H9 (cell line): ENCODE results near the gene MYL1. TPM values are rescaled to one million over a fixed set of nuclear protein-coding genes. Genes with fewer than 3 reads are reported as not detected.

Source experiments
- DNase-seq: peaks from one replicate; pipeline ENCODE4 v3.0.0-alpha.2; 2017
- H2AFZ ChIP-seq: one replicate; pipeline ENCODE4 v1.6.1; 2013; ENCODE audit warnings: mild to moderate bottlenecking, low read length, control low read depth, moderate library complexity
- H2AK5ac ChIP-seq: 2 replicates; pipeline ENCODE4 v1.6.1; 2013; ENCODE audit warnings: low read length, control low read depth, mixed read lengths; ENCODE audit not compliant: insufficient read length
- H2BK120ac ChIP-seq: one replicate; pipeline ENCODE4 v1.6.1; 2013; ENCODE audit warnings: low read depth, mild to moderate bottlenecking, low read length, control low read depth, inconsistent platforms; ENCODE audit not compliant: poor library complexity, severe bottlenecking
- H2BK12ac ChIP-seq: 2 replicates; pipeline ENCODE4 v1.6.1; 2013; ENCODE audit warnings: low read length, control low read depth, mixed read lengths, low read depth; ENCODE audit not compliant: insufficient read length
- H2BK15ac ChIP-seq: 2 replicates; pipeline ENCODE4 v1.6.1; 2013; ENCODE audit warnings: low read depth, low read length, control low read depth
- H2BK20ac ChIP-seq: one replicate; pipeline ENCODE4 v1.6.1; 2013; ENCODE audit warnings: low read depth, mild to moderate bottlenecking, low read length, control low read depth, inconsistent platforms; ENCODE audit not compliant: poor library complexity, severe bottlenecking
- H2BK5ac ChIP-seq: 2 replicates; pipeline ENCODE4 v1.6.1; 2013; ENCODE audit warnings: low read length, control low read depth, mixed read lengths; ENCODE audit not compliant: insufficient read length
- H3K14ac ChIP-seq: 2 replicates; pipeline ENCODE4 v1.6.1; 2013; ENCODE audit warnings: low read length, control low read depth; ENCODE audit not compliant: insufficient read depth
- H3K18ac ChIP-seq: 2 replicates; pipeline ENCODE4 v1.6.1; 2013; ENCODE audit warnings: low read depth, mild to moderate bottlenecking, mixed read lengths, low read length, control low read depth; ENCODE audit not compliant: insufficient read length
- H3K23ac ChIP-seq: 2 replicates; pipeline ENCODE4 v1.6.1; 2013; ENCODE audit warnings: low read length, control low read depth, mixed read lengths, low read depth; ENCODE audit not compliant: insufficient read length
- H3K23me2 ChIP-seq: 2 replicates; pipeline ENCODE4 v1.6.1; 2013; ENCODE audit warnings: low read depth, mild to moderate bottlenecking, mixed read lengths, low read length, control low read depth; ENCODE audit not compliant: insufficient read length, poor library complexity, severe bottlenecking
- H3K27ac ChIP-seq: 2 replicates; pipeline ENCODE4 v1.5.1; 2013; ENCODE audit warnings: low read length, control low read depth, mixed read lengths, low read depth; ENCODE audit not compliant: insufficient read length
- H3K27me3 ChIP-seq: 2 replicates; pipeline ENCODE4 v1.6.1; 2013; ENCODE audit warnings: low read length, control low read depth, inconsistent platforms; ENCODE audit not compliant: insufficient read depth
- H3K4ac ChIP-seq: 2 replicates; pipeline ENCODE4 v1.6.1; 2013; ENCODE audit warnings: low read depth, mild to moderate bottlenecking, control low read depth, inconsistent platforms, low read length, moderate library complexity
- H3K4me1 ChIP-seq: 2 replicates; pipeline ENCODE4 v1.6.1; 2013; ENCODE audit warnings: low read length, control low read depth, inconsistent platforms; ENCODE audit not compliant: insufficient read depth
- H3K4me2 ChIP-seq: 2 replicates; pipeline ENCODE4 v1.6.1; 2013; ENCODE audit warnings: low read length, control low read depth, mixed read lengths; ENCODE audit not compliant: insufficient read length, insufficient read depth
- H3K56ac ChIP-seq: 2 replicates; pipeline ENCODE4 v1.6.1; 2013; ENCODE audit warnings: low read depth, mild to moderate bottlenecking, mixed read lengths, low read length, control low read depth; ENCODE audit not compliant: insufficient read length
- H3K79me1 ChIP-seq: 2 replicates; pipeline ENCODE4 v1.6.1; 2013; ENCODE audit warnings: low read depth, mild to moderate bottlenecking, moderate library complexity, low read length, control low read depth, inconsistent platforms; ENCODE audit not compliant: insufficient read depth, poor library complexity, severe bottlenecking
- H3K79me2 ChIP-seq: 2 replicates; pipeline ENCODE4 v1.6.1; 2013; ENCODE audit warnings: low read length, control low read depth, inconsistent platforms; ENCODE audit not compliant: insufficient read depth
- H3K9ac ChIP-seq: 2 replicates; pipeline ENCODE4 v1.6.1; 2013; ENCODE audit warnings: low read length, control low read depth, mixed read lengths; ENCODE audit not compliant: insufficient read length; ENCODE audit errors: extremely low read depth
- H3K9me3 ChIP-seq: one replicate; pipeline ENCODE4 v1.6.1; 2013; ENCODE audit warnings: low read depth, low read length, inconsistent platforms; ENCODE audit not compliant: control insufficient read depth
- H3T11ph ChIP-seq: one replicate; pipeline ENCODE4 v1.6.1; 2013; ENCODE audit warnings: mild to moderate bottlenecking, low read length, control low read depth, inconsistent platforms
- H4K20me1 ChIP-seq: one replicate; pipeline ENCODE4 v1.6.1; 2013; ENCODE audit not compliant: control insufficient read depth, insufficient read length, insufficient read depth
- H4K5ac ChIP-seq: 2 replicates; pipeline ENCODE4 v1.6.1; 2013; ENCODE audit warnings: low read depth, mild to moderate bottlenecking, mixed read lengths, low read length, control low read depth; ENCODE audit not compliant: insufficient read length
- H4K8ac ChIP-seq: replicated peaks from 2 replicates; pipeline ENCODE4 v1.6.1; 2013; ENCODE audit warnings: low read length, control low read depth, mixed read lengths, low read depth; ENCODE audit not compliant: insufficient read length
- H4K91ac ChIP-seq: 2 replicates; pipeline ENCODE4 v1.6.1; 2013; ENCODE audit warnings: low read depth, mild to moderate bottlenecking, moderate library complexity, mixed read lengths, low read length, control low read depth; ENCODE audit not compliant: insufficient read length
- H3K27ac Mint-ChIP-seq, 3 experiments: 2 replicates in 2 of 3; 3 replicates in 1 of 3; pipeline ENCODE4 v1.8.0; 2020 to 2021; ENCODE audit warnings: mixed read lengths in 3 of 3, mild to moderate bottlenecking in 1 of 3, moderate library complexity in 1 of 3
- H3K27me3 Mint-ChIP-seq: 2 replicates; pipeline ENCODE4 v1.8.0; 2021; ENCODE audit warnings: low read depth, mild to moderate bottlenecking, moderate library complexity, mixed read lengths
- H3K36me3 Mint-ChIP-seq, 3 experiments: 2 replicates in 2 of 3; 3 replicates in 1 of 3; pipeline ENCODE4 v1.8.0; 2020 to 2021; ENCODE audit warnings: low read depth in 3 of 3, mixed read lengths in 3 of 3; ENCODE audit not compliant: insufficient read depth in 1 of 3
- H3K4me1 Mint-ChIP-seq, 2 experiments: 2 replicates each; pipeline ENCODE4 v1.8.0; 2020; ENCODE audit warnings: mixed read lengths in 2 of 2
- H3K4me3 Mint-ChIP-seq, 2 experiments: 2 replicates in 1 of 2; 3 replicates in 1 of 2; pipeline ENCODE4 v1.8.0; 2020 to 2021; ENCODE audit warnings: mild to moderate bottlenecking in 2 of 2, mixed read lengths in 2 of 2, moderate library complexity in 1 of 2
- H3K9me3 Mint-ChIP-seq, 2 experiments: 2 replicates in 1 of 2; 3 replicates in 1 of 2; pipeline ENCODE4 v1.8.0; 2020; ENCODE audit warnings: mild to moderate bottlenecking in 2 of 2, mixed read lengths in 2 of 2, moderate library complexity in 1 of 2
- WGBS: extraction: QIAGEN DNeasy Blood & Tissue Kit; methylation state at CpG from one replicate; pipeline ENCODE4 v1.1.7; 2013; ENCODE audit warnings: missing lambda C conversion rate, low lambda C conversion rate, mixed read lengths; ENCODE audit not compliant: insufficient read length; ENCODE audit errors: extremely low coverage; 5-methylcytosine and 5-hydroxymethylcytosine counted together
- total RNA-seq: library from RNA; stranded (reverse); gene quantifications from 2 replicates; pipeline ENCODE4 v1.2.1, GENCODE V29; 2021
- TF ChIP-seq, protein P1 (sequence below): fragments of 200-600 bp; sonication (generic); conservative IDR thresholded peaks from 3 replicates; pipeline ENCODE4 v1.8.0; 2021; ENCODE audit warnings: antibody characterized with exemption, mild to moderate bottlenecking

MYL1 gene
- total RNA-seq, 1 experiment from 2014 or later = not detected

DNA sequence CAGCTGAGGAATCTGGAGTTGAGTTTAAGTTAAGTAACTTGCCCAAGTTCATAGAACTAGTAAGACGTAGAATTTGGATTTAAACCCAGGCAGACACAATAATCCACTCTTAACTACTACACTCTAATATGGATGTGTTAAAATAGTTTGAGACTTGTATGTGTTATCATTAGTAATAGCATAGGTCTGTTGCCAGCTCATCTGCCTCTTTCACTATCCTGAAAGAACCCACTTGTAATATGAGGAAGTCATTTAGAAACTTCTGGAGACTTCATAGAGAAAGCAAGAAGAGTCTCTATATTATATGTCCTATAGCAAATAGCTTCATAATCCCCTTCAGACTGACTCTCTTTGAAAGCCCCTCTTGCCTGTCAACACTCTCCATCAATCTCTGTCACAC, 46.7 kb downstream of the MYL1 start:
- no peak overlapping the region for H4K8ac ChIP-seq
- H3K4me1 ChIP-seq = no peaks in the 10 kb centered on the region
- H3K79me2 ChIP-seq = no peaks in the 10 kb centered on the region
- H3K79me1 ChIP-seq = no peaks in the 10 kb centered on the region
- H2BK12ac ChIP-seq = no peak overlapping the region
- H3K36me3 Mint-ChIP-seq = no peaks in the 10 kb centered on the region
- no peak overlapping the region for H3K14ac ChIP-seq
- no peak overlapping the region for H3K56ac ChIP-seq
- no peak overlapping the region for H2BK15ac ChIP-seq
- WGBS = no CpG with 5 or more reads among the region's 1 CpG
- no peak overlapping the region for H3K27ac Mint-ChIP-seq
- no peak overlapping the region for H4K91ac ChIP-seq
- H3K27me3 ChIP-seq = no peaks in the 10 kb centered on the region
- no peak overlapping the region for H2AFZ ChIP-seq
- no peak overlapping the region for H3K4me2 ChIP-seq
- H3K9ac ChIP-seq = no peak overlapping the region
- no peak overlapping the region for H2AK5ac ChIP-seq
- no peak for DNase-seq
- H2BK20ac ChIP-seq = no peak overlapping the region
- no peak overlapping the region for H2BK5ac ChIP-seq
- H2BK120ac ChIP-seq = no peak overlapping the region
- H3K9me3 ChIP-seq = no peaks in the 10 kb centered on the region
- no peak overlapping the region for H3T11ph ChIP-seq
- H4K20me1 ChIP-seq = no peaks in the 10 kb centered on the region
- H3K4me1 Mint-ChIP-seq = no peaks in the 10 kb centered on the region
- TF ChIP-seq, protein P1, sequence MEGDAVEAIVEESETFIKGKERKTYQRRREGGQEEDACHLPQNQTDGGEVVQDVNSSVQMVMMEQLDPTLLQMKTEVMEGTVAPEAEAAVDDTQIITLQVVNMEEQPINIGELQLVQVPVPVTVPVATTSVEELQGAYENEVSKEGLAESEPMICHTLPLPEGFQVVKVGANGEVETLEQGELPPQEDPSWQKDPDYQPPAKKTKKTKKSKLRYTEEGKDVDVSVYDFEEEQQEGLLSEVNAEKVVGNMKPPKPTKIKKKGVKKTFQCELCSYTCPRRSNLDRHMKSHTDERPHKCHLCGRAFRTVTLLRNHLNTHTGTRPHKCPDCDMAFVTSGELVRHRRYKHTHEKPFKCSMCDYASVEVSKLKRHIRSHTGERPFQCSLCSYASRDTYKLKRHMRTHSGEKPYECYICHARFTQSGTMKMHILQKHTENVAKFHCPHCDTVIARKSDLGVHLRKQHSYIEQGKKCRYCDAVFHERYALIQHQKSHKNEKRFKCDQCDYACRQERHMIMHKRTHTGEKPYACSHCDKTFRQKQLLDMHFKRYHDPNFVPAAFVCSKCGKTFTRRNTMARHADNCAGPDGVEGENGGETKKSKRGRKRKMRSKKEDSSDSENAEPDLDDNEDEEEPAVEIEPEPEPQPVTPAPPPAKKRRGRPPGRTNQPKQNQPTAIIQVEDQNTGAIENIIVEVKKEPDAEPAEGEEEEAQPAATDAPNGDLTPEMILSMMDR = no peak
- no peaks in the 10 kb centered on the region for H3K9me3 Mint-ChIP-seq
- no peak overlapping the region for H3K4ac ChIP-seq
- no peak overlapping the region for H3K23ac ChIP-seq
- H3K23me2 ChIP-seq = no peaks in the 10 kb centered on the region
- no peaks in the 10 kb centered on the region; the same call in 1 of the 2 replicates for H3K27me3 Mint-ChIP-seq
- no peak overlapping the region for H3K27ac ChIP-seq
- no peak overlapping the region for H3K4me3 Mint-ChIP-seq
- no peak overlapping the region for H4K5ac ChIP-seq
- H3K18ac ChIP-seq = no peak overlapping the region
